A549 (cell line): ENCODE data around the gene TEAD4. TPM values are rescaled to one million over a fixed set of nuclear protein-coding genes. Genes with fewer than 3 reads are reported as not detected.

ENCODE experiments used
- ATAC-seq, 2 experiments: fragments of 200-7000 bp in 1 of 2; fragments of >200 bp in 1 of 2; cut with Nextera tagmentation in 1 of 2; cut with Tn5 transposase in 1 of 2; 3 replicates each; pipeline versions ENCODE4 v1.8.0 to v1.9.1; 2018 to 2020; ENCODE audit warnings: mild to moderate bottlenecking in 1 of 2, moderate library complexity in 1 of 2
- CTCF ChIA-PET: fragments of 300-600 bp; sonication (Branson Sonifier 250); formaldehyde crosslinking; extraction: SDS; loops from one replicate; lab custom pipeline; 2021; ENCODE audit warnings: antibody characterized with exemption, inconsistent platforms; lab: Yijun Ruan, JAX
- POLR2A ChIA-PET: fragments of 350-600 bp; formaldehyde crosslinking; extraction: SDS; loops from one replicate; lab custom pipeline; 2021; ENCODE audit warnings: antibody characterized with exemption, inconsistent platforms; lab: Yijun Ruan, JAX
- DNase-seq, 2 experiments: peaks; one replicate each; pipeline versions ENCODE4 v3.0.0 to v3.0.0-alpha.2; 2011 to 2016; ENCODE audit warnings: low read depth in 1 of 2, low spot score in 1 of 2
- FAIRE-seq: peaks from 2 replicates; lab custom pipeline; 2011; peaks lifted over from hg19 to GRCh38; lab: Jason Lieb, UNC
- H3K27ac ChIP-seq, 2 experiments: fragments of >200 bp; sonication (Bioruptor Twin); formaldehyde crosslinking; 3 replicates each; pipeline ENCODE4 v1.5.1; 2016 to 2017
- H3K4me1 ChIP-seq: fragments of >200 bp; sonication (Bioruptor Twin); formaldehyde crosslinking; 3 replicates; pipeline ENCODE4 v1.6.1; 2016
- H3K4me2 ChIP-seq: fragments of >200 bp; sonication (Bioruptor Twin); formaldehyde crosslinking; 3 replicates; pipeline ENCODE4 v1.6.1; 2016
- H3K4me3 ChIP-seq: fragments of >200 bp; sonication (Bioruptor Twin); formaldehyde crosslinking; 3 replicates; pipeline ENCODE4 v1.5.1; 2016
- H3K9me3 ChIP-seq: fragments of >200 bp; sonication (Bioruptor Twin); formaldehyde crosslinking; 3 replicates; pipeline ENCODE4 v1.6.1; 2016
- CBX8 ChIP-seq: fragments of 200-600 bp; sonication (generic); IDR thresholded peaks from 2 replicates; pipeline ENCODE4 v1.6.1; 2016
- CHD2 ChIP-seq: fragments of 150-350 bp; IDR thresholded peaks from 2 replicates; pipeline ENCODE4 v1.6.1; 2014; ENCODE audit warnings: low read length; ENCODE audit not compliant: partially characterized antibody
- CHD4 ChIP-seq: fragments of 200-600 bp; sonication (generic); IDR thresholded peaks from 2 replicates; pipeline ENCODE4 v1.6.1; 2016; ENCODE audit warnings: antibody characterized with exemption, mild to moderate bottlenecking, borderline replicate concordance
- EP300 ChIP-seq, 2 experiments: fragments of >200 bp; sonication (Bioruptor Twin); formaldehyde crosslinking; IDR thresholded peaks; 2 replicates in 1 of 2; 3 replicates in 1 of 2; pipeline ENCODE4 v1.6.1; 2016 to 2017
- ESRRA ChIP-seq: fragments of 150-350 bp; IDR thresholded peaks from 2 replicates; pipeline ENCODE4 v1.6.1; 2014; ENCODE audit warnings: mild to moderate bottlenecking, low read length, borderline replicate concordance
- GATA3 ChIP-seq: IDR thresholded peaks from 2 replicates; pipeline ENCODE4 v1.6.1; 2012; ENCODE audit warnings: borderline replicate concordance
- HDAC2 ChIP-seq: fragments of 200-600 bp; sonication (generic); IDR thresholded peaks from 2 replicates; pipeline ENCODE4 v1.6.1; 2016
- HEYL ChIP-seq: fragments of 250-450 bp; sonication (Bioruptor Pico); IDR thresholded peaks from 2 replicates; pipeline ENCODE4 v1.8.0; 2021; ENCODE audit warnings: mild to moderate bottlenecking, moderate library complexity
- HOXA7 ChIP-seq: fragments of 250-450 bp; sonication (Bioruptor Pico); IDR thresholded peaks from 2 replicates; pipeline ENCODE4 v1.5.0; 2020; ENCODE audit warnings: mild to moderate bottlenecking, moderate library complexity
- JUNB ChIP-seq: fragments of >200 bp; sonication (Bioruptor Twin); formaldehyde crosslinking; IDR thresholded peaks from 2 replicates; pipeline ENCODE4 v1.6.1; 2016
- KDM1A ChIP-seq: fragments of 200-600 bp; sonication (generic); IDR thresholded peaks from 2 replicates; pipeline ENCODE4 v1.6.1; 2016; ENCODE audit warnings: low read depth, mild to moderate bottlenecking
- MAFK ChIP-seq: fragments of 450-650 bp; IDR thresholded peaks from 2 replicates; pipeline ENCODE4 v1.6.1; 2014; ENCODE audit not compliant: partially characterized antibody
- MYC ChIP-seq: IDR thresholded peaks from 2 replicates; pipeline ENCODE4 v1.6.1; 2012; ENCODE audit warnings: mild to moderate bottlenecking, inconsistent platforms, low read length, improper control_type of control experiment, borderline replicate concordance
- NFE2L2 ChIP-seq: fragments of 150-350 bp; conservative IDR thresholded peaks from 2 replicates; pipeline ENCODE4 v1.6.1; 2014; ENCODE audit warnings: low read length
- PHF8 ChIP-seq: fragments of 200-600 bp; sonication (generic); IDR thresholded peaks from 2 replicates; pipeline ENCODE4 v1.6.1; 2016; ENCODE audit warnings: low read depth, mild to moderate bottlenecking, antibody characterized with exemption, moderate library complexity, borderline replicate concordance
- SMC3 ChIP-seq: fragments of >200 bp; sonication (Bioruptor Twin); formaldehyde crosslinking; IDR thresholded peaks from 3 replicates; pipeline ENCODE4 v1.6.1; 2018; ENCODE audit warnings: inconsistent platforms
- SREBF2 ChIP-seq: fragments of 450-650 bp; IDR thresholded peaks from 2 replicates; pipeline ENCODE4 v1.6.1; 2014; ENCODE audit warnings: mild to moderate bottlenecking, moderate library complexity
- ZFP36 ChIP-seq: fragments of 450-650 bp; IDR thresholded peaks from 2 replicates; pipeline ENCODE4 v1.6.1; 2014; ENCODE audit warnings: borderline replicate concordance; ENCODE audit not compliant: partially characterized antibody
- ZNF302 ChIP-seq: fragments of 250-450 bp; sonication (Bioruptor Pico); IDR thresholded peaks from 2 replicates; pipeline ENCODE4 v1.9.0; 2021; ENCODE audit warnings: inconsistent platforms, mild to moderate bottlenecking, moderate library complexity
- WGBS: methylation state at CpG from one replicate; pipeline ENCODE4 v1.1.6; 2017; ENCODE audit errors: missing lambda C conversion rate; 5-methylcytosine and 5-hydroxymethylcytosine counted together
- polyA plus RNA-seq, 4 experiments: library from polyadenylated mRNA; depleted of rRNA in 3 of 4; stranded (reverse); fragments of >200 nt; fragmentation: RNase III in 1 of 4; extraction: RNeasy Plus Mini Kit Qiagen cat#74134 plus additional on column Dnase treatment in 1 of 4; gene quantifications; 2 replicates in 3 of 4; 3 replicates in 1 of 4; pipeline ENCODE4 v1.2.3, GENCODE V29; 2011 to 2017
- TF ChIP-seq, protein P1 (sequence below): IDR thresholded peaks from 2 replicates; pipeline ENCODE4 v1.6.1; 2012; ENCODE audit warnings: low read depth, borderline replicate concordance
- TF ChIP-seq, protein P2 (sequence below): fragments of >200 bp; sonication (Bioruptor Twin); formaldehyde crosslinking; IDR thresholded peaks from 3 replicates; pipeline ENCODE4 v1.6.1; 2016
- TF ChIP-seq, protein P3 (sequence below): fragments of 150-350 bp; IDR thresholded peaks from 2 replicates; pipeline ENCODE4 v1.6.1; 2014; ENCODE audit warnings: low read depth, mild to moderate bottlenecking, low read length
- TF ChIP-seq, protein P4 (sequence below): fragments of >200 bp; sonication (Bioruptor Twin); formaldehyde crosslinking; IDR thresholded peaks from 3 replicates; pipeline ENCODE4 v1.5.1; 2016

Gene TEAD4
- polyA plus RNA-seq, 2 of the 4 experiments (the other 2 are of a cell fraction) = 22.6 to 31.8 TPM

DNA sequence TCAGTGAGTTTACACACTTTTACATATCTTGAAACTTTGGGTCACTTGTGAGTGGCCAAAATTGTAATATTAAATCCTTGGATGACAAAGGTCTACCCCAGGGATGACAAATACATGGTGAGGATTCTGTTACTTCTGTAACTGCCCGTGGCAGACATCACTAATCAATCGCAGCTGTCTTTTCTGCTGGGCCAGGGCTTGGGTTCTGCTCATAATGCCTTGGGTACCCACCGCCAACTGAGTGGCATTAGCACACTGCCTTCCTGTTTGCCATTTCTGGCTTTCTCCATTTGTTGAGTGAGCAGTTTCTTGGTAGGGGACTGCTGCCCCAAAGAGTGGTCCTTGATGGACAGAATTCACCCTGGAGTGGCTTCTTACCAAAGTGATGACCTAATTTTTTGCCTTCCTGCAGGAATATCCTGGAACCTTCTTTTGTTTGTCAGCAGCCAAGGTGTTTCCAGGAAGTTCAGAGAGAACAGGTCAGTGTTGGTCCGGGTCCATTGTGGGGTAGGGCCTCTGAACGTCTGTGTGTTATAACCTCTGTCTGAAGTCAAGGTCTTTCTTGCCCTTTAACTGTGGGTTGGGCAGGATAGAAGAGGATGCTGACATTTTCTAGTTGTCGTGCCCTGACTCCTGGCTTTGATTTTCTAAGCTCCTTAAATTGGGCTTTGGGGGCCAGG lies 124.2 kb downstream of the TEAD4 start:
- no peak for ATAC-seq
- Histone ChIP-seq H3K27ac (no peak overlapping the region), H3K9me3 (no peaks in the 10 kb centered on the region)
- TF ChIP-seq MYC = no peak
- no peak for TF ChIP-seq CHD4
- TF ChIP-seq, protein P1, sequence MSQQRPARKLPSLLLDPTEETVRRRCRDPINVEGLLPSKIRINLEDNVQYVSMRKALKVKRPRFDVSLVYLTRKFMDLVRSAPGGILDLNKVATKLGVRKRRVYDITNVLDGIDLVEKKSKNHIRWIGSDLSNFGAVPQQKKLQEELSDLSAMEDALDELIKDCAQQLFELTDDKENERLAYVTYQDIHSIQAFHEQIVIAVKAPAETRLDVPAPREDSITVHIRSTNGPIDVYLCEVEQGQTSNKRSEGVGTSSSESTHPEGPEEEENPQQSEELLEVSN = no peak
- no peak for TF ChIP-seq ESRRA
- no peak for TF ChIP-seq GATA3
- TF ChIP-seq PHF8 = no peak
- TF ChIP-seq, protein P2, sequence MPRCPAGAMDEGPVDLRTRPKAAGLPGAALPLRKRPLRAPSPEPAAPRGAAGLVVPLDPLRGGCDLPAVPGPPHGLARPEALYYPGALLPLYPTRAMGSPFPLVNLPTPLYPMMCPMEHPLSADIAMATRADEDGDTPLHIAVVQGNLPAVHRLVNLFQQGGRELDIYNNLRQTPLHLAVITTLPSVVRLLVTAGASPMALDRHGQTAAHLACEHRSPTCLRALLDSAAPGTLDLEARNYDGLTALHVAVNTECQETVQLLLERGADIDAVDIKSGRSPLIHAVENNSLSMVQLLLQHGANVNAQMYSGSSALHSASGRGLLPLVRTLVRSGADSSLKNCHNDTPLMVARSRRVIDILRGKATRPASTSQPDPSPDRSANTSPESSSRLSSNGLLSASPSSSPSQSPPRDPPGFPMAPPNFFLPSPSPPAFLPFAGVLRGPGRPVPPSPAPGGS = no peak
- TF ChIP-seq CHD2 = no peak
- no peak for TF ChIP-seq JUNB
- TF ChIP-seq KDM1A = no peak
- TF ChIP-seq, protein P3, sequence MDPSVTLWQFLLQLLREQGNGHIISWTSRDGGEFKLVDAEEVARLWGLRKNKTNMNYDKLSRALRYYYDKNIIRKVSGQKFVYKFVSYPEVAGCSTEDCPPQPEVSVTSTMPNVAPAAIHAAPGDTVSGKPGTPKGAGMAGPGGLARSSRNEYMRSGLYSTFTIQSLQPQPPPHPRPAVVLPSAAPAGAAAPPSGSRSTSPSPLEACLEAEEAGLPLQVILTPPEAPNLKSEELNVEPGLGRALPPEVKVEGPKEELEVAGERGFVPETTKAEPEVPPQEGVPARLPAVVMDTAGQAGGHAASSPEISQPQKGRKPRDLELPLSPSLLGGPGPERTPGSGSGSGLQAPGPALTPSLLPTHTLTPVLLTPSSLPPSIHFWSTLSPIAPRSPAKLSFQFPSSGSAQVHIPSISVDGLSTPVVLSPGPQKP = no peak
- TF ChIP-seq ZNF302 (CRISPR knock-in tag) = no peak
- TF ChIP-seq, all 56 proteins: peak for 0
- ChIA-PET CTCF (interaction anchor here (1.3 to 2.2 kb wide), 2 partner anchors 10 to 28 kb away, joined by 3 to 14 read pairs; no protein-coding TSS in a partner anchor), POLR2A (no interaction called here)
- Histone ChIP-seq H3K4me3 (no peak overlapping the region), H3K4me1 (no peaks in the 10 kb centered on the region), H3K4me2 (no peak overlapping the region)
- 78% methylated on average over 6 of the region's 6 CpGs for WGBS
- DNase-seq (no peak), FAIRE-seq (no peak)

DNA sequence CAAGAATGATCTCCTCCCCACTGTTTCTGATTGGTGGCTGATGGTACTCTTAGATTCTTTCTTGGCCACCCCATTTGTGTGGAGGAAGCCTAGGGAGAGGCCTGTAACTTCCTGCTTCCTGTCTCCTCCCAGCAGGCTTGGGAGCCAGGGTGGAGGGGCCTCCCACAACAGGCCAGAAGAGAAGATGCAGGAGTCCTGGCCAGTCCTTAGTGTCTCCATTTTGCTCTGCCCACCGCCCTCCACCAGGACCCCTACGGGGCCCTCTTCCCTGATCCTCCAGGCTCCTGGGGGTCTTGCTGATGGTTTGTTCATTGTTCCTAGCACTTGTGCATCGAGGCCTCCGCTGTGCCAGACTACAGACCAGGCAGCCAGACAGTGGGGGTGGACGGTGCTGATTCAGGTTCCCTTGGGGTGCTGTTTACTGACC lies 124.7 kb downstream of the TEAD4 start:
- POLR2A ChIA-PET = no interaction called here
- ATAC-seq (peak in 1 of 2 experiments; percentile 56; a peak in 3 of 6 replicates), DNase-seq (no peak), FAIRE-seq (no peak)
- Histone ChIP-seq H3K4me1 (no peaks in the 10 kb centered on the region), H3K4me3 (no peak overlapping the region), H3K27ac (no peak overlapping the region), H3K9me3 (no peaks in the 10 kb centered on the region), H3K4me2 (no peak overlapping the region)
- 86% methylated on average over 5 of the region's 5 CpGs for WGBS
- TF ChIP-seq ZFP36 (no peak), CBX8 (no peak), ESRRA (no peak), HDAC2 (no peak), SMC3 (no peak), HOXA7 (CRISPR knock-in tag) (no peak), KDM1A (no peak), HEYL (CRISPR knock-in tag) (no peak), EP300 (IDR thresholded peaks at IDR 0.05) (no peak), SREBF2 (no peak), CHD4 (no peak), MAFK (no peak), NFE2L2 (no peak)
- TF ChIP-seq, protein P4, sequence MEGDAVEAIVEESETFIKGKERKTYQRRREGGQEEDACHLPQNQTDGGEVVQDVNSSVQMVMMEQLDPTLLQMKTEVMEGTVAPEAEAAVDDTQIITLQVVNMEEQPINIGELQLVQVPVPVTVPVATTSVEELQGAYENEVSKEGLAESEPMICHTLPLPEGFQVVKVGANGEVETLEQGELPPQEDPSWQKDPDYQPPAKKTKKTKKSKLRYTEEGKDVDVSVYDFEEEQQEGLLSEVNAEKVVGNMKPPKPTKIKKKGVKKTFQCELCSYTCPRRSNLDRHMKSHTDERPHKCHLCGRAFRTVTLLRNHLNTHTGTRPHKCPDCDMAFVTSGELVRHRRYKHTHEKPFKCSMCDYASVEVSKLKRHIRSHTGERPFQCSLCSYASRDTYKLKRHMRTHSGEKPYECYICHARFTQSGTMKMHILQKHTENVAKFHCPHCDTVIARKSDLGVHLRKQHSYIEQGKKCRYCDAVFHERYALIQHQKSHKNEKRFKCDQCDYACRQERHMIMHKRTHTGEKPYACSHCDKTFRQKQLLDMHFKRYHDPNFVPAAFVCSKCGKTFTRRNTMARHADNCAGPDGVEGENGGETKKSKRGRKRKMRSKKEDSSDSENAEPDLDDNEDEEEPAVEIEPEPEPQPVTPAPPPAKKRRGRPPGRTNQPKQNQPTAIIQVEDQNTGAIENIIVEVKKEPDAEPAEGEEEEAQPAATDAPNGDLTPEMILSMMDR = no peak
- CTCF ChIA-PET = no interaction called here
